GM18499 (cell line): ENCODE measurements around the gene ARHGAP24.
"Not testable (repeated sequence)": the region's sequence is repeated elsewhere in the genome, so short reads cannot be mapped to it uniquely, and the experiment has no call there.

Source experiments
- ATAC-seq: cut with Tn5 transposase; IDR thresholded peaks from one replicate; pipeline ENCODE4 v1.9.1; 2021; ENCODE audit warnings: moderate number of reproducible peaks; ENCODE audit not compliant: insufficient read depth, unreplicated experiment

ARHGAP24 gene

GRCh38 chr4:85637778-85638177, 162.8 kb downstream of the ARHGAP24 start:
- ATAC-seq = no peak

GRCh38 chr4:85639946-85640345, 165.0 kb downstream of the ARHGAP24 start:
- no peak for ATAC-seq

- no peak for ATAC-seq
These were observed 167.6 kb downstream of the ARHGAP24 start for GRCh38 chr4:85642356-85643100.

- ATAC-seq = no peak
These were observed 169.1 kb downstream of the ARHGAP24 start for GRCh38 chr4:85644061-85644460.

GRCh38 chr4:85650908-85651307, 176.0 kb downstream of the ARHGAP24 start:
- no peak for ATAC-seq

GRCh38 chr4:85656759-85657505, 182.0 kb downstream of the ARHGAP24 start:
- no peak for ATAC-seq

- ATAC-seq = no peak
These were observed 184.0 kb downstream of the ARHGAP24 start for GRCh38 chr4:85658766-85659439.

GRCh38 chr4:85659610-85660218, 184.8 kb downstream of the ARHGAP24 start:
- no peak for ATAC-seq

GRCh38 chr4:85666625-85667024, 191.7 kb downstream of the ARHGAP24 start:
- ATAC-seq = not testable (repeated sequence)

- ATAC-seq = no peak
These were observed 194.3 kb downstream of the ARHGAP24 start for GRCh38 chr4:85669204-85669603.

- no peak for ATAC-seq
These were observed 195.1 kb downstream of the ARHGAP24 start for GRCh38 chr4:85669992-85670548.

GRCh38 chr4:85671120-85671519, 196.2 kb downstream of the ARHGAP24 start:
- ATAC-seq = no peak

GRCh38 chr4:85672116-85672515, 197.2 kb downstream of the ARHGAP24 start:
- no peak for ATAC-seq

- no peak for ATAC-seq
These were observed 198.0 kb downstream of the ARHGAP24 start for GRCh38 chr4:85672959-85673358.

- ATAC-seq = no peak
These were observed 198.6 kb downstream of the ARHGAP24 start for GRCh38 chr4:85673540-85673939.

GRCh38 chr4:85675076-85676049, 200.4 kb downstream of the ARHGAP24 start:
- no peak for ATAC-seq

GRCh38 chr4:85676050-85676425, 201.1 kb downstream of the ARHGAP24 start:
- no peak for ATAC-seq

- no peak for ATAC-seq
These were observed 202.1 kb downstream of the ARHGAP24 start for GRCh38 chr4:85676850-85677590.

GRCh38 chr4:85681221-85681657, 206.3 kb downstream of the ARHGAP24 start:
- ATAC-seq = peak; percentile 69
